Suprapubic skin (tissue), 4 donors: ENCODE data around the gene DST.

Experiments used
- EP300 ChIP-seq: sonication (generic); formaldehyde crosslinking; IDR thresholded peaks from one replicate; pipeline ENCODE4 v1.6.1; 2017; ENCODE audit warnings: antibody characterized with exemption
- POLR2A ChIP-seq, 2 donors: fragments of 450-650 bp; IDR thresholded peaks; one replicate each; pipeline ENCODE4 v1.6.1; 2017; ENCODE audit warnings: antibody characterized with exemption in 2 of 2, mild to moderate bottlenecking in 2 of 2, moderate library complexity in 2 of 2
- POLR2AphosphoS5 ChIP-seq, 3 donors: sonication (generic); formaldehyde crosslinking; IDR thresholded peaks; one replicate each; pipeline ENCODE4 v1.6.1; 2017; ENCODE audit warnings: antibody characterized with exemption in 3 of 3
- TF ChIP-seq, protein P1 (sequence below), 2 donors: fragments of 200-600 bp in 1 of 2; fragments of 450-650 bp in 1 of 2; sonication (generic) in 1 of 2; IDR thresholded peaks; one replicate each; pipeline ENCODE4 v1.5.1; 2016 to 2019; ENCODE audit warnings: antibody characterized with exemption in 2 of 2, mild to moderate bottlenecking in 1 of 2, moderate library complexity in 1 of 2

DNA sequence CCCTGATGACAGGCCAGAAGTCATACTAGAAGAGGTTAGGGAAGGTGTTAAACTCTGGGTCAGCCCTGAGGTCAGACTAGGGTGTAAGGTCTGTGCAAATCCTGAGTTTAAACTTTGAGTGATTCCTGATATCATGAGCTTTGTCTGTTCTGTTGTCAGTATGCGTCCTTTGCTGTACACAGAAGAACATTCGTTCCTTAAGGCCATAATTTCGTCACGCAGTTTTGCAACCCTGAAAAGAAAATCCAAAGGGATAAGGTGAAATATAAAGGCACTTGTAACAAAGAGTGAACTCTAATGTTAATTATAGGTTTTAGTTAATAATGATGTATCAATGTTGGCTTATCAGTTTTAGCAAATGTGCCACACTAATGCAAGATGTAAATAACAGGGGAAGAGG, 2.3 kb downstream of the DST start:
- TF ChIP-seq POLR2AphosphoS5 (IDR thresholded peaks at IDR 0.05) (no peak), EP300 (no peak), POLR2A (IDR thresholded peaks at IDR 0.05) (no peak)
- TF ChIP-seq, protein P1, sequence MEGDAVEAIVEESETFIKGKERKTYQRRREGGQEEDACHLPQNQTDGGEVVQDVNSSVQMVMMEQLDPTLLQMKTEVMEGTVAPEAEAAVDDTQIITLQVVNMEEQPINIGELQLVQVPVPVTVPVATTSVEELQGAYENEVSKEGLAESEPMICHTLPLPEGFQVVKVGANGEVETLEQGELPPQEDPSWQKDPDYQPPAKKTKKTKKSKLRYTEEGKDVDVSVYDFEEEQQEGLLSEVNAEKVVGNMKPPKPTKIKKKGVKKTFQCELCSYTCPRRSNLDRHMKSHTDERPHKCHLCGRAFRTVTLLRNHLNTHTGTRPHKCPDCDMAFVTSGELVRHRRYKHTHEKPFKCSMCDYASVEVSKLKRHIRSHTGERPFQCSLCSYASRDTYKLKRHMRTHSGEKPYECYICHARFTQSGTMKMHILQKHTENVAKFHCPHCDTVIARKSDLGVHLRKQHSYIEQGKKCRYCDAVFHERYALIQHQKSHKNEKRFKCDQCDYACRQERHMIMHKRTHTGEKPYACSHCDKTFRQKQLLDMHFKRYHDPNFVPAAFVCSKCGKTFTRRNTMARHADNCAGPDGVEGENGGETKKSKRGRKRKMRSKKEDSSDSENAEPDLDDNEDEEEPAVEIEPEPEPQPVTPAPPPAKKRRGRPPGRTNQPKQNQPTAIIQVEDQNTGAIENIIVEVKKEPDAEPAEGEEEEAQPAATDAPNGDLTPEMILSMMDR (IDR thresholded peaks at IDR 0.05): no peak
